DOHH2 (cell line): ENCODE data around the gene AKAP8L.

Experiments used
- EZH2phosphoT487 ChIP-seq: fragments of 200-600 bp; sonication (generic); IDR thresholded peaks from 2 replicates; pipeline ENCODE4 v1.6.1; 2017; ENCODE audit warnings: borderline replicate concordance, mild to moderate bottlenecking, antibody characterized with exemption, low read length, moderate library complexity, mixed read lengths
- TF ChIP-seq, protein P1 (sequence below): fragments of 200-600 bp; sonication (generic); IDR thresholded peaks from one replicate; pipeline ENCODE4 v1.5.1; 2014; ENCODE audit warnings: antibody characterized with exemption, mild to moderate bottlenecking, low read depth, low read length; ENCODE audit not compliant: poor library complexity, severe bottlenecking

DNA sequence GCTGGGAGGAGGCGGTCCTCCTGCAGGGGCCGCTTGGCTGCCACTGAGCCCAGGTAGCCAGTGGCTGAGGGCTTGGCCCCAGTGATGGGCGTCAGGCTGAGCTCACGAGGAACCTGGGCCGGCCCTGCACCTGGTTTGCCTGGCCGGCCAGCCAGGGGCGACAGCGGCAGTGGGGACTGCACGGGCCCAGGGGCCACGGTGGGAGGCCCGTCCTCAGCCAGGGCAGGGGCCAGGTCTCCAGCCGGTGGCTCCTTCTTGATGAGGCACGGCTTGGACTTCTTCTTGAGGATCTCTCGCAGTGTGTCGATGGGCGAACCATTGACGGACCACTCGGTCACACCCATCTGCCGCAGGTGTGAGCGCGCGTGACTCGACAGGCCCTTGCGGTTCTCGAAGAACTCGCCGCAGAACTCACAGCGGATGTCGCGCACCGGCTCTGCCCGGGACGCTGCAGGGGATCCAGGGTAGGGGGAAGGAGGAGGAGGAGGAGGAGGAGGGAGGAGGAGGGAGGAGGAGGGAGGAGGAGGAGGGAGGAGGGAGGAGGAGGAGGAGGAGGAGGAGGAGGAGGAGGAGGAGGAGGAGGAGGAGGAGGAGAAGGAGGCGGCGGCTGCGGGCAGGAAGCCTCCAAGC is 6.6 kb upstream of the AKAP8L start:
- TF ChIP-seq, protein P1, sequence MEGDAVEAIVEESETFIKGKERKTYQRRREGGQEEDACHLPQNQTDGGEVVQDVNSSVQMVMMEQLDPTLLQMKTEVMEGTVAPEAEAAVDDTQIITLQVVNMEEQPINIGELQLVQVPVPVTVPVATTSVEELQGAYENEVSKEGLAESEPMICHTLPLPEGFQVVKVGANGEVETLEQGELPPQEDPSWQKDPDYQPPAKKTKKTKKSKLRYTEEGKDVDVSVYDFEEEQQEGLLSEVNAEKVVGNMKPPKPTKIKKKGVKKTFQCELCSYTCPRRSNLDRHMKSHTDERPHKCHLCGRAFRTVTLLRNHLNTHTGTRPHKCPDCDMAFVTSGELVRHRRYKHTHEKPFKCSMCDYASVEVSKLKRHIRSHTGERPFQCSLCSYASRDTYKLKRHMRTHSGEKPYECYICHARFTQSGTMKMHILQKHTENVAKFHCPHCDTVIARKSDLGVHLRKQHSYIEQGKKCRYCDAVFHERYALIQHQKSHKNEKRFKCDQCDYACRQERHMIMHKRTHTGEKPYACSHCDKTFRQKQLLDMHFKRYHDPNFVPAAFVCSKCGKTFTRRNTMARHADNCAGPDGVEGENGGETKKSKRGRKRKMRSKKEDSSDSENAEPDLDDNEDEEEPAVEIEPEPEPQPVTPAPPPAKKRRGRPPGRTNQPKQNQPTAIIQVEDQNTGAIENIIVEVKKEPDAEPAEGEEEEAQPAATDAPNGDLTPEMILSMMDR = no peak
- TF ChIP-seq EZH2phosphoT487 = no peak
